HG03066 (cell line): ENCODE measurements around the gene FGF8.

Experiments used
- ATAC-seq: cut with Tn5 transposase; IDR thresholded peaks from one replicate; pipeline ENCODE4 v1.9.1; 2021; ENCODE audit warnings: low read depth; ENCODE audit not compliant: unreplicated experiment

The FGF8 gene

GRCh38 chr10:101782811-101783735 is 7.2 kb upstream of the FGF8 start, which contains the start of gene NPM3:
TSS of gene NPM3 (minus strand) at chr10:101783446. CDS start at chr10:101783390, 56 bp downstream.
- peak; percentile 69 for ATAC-seq

DNA sequence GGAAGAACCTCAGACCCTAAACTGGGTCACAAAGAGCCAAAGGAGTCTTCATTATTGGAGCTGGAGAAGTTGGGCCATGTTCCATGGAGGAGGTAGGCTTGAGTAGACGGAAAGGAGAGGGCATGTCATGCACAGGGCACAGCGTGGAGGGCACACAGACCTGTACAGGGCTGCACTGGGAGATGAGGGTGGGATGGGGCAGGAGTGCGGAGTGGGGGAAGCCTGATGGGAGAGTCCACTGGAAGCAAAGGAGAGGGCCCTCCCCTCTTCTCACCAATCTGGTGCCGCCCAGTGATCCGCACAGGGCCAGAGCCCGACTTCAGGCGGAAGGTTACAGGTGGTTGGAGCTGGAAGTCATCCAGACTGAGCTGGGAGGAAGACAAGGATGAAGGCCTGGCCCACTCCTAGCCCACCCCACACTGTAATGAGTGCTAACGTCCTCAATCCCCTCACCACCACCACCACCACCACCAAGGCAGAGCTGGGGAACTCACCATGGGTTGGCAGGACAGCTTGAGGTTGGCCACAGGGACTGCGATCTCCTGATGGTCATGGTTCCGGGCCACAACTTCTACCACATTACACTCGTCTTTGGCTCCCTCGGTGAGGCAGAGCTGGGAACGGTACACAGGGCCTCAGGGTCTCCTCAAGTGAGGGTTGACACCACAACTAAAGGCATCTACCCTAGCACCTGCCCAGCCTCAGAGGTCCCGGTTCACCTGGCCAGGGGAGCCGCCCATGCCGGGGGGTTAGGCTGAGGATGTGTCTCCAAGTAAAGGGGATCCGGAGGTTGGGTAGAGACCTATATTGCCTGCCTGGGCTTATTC is 6.3 kb upstream of the FGF8 start:
- no peak for ATAC-seq

DNA sequence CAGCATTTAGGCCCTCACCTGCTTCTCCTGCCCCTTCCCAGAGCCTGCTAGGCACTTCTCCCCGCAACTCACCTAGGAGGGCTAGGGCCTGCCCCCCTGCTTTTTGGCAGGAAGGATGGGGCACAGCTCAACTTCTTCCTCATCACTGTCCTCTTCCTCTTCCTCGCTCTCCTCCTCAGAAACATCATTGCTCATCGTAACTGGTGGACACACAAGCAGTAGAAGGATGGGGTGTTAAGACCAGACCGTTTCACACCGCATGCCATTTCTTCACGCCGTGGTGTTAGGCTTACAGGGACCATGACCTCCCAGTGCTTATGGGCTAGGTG is 5.7 kb upstream of the FGF8 start:
- no peak for ATAC-seq

DNA sequence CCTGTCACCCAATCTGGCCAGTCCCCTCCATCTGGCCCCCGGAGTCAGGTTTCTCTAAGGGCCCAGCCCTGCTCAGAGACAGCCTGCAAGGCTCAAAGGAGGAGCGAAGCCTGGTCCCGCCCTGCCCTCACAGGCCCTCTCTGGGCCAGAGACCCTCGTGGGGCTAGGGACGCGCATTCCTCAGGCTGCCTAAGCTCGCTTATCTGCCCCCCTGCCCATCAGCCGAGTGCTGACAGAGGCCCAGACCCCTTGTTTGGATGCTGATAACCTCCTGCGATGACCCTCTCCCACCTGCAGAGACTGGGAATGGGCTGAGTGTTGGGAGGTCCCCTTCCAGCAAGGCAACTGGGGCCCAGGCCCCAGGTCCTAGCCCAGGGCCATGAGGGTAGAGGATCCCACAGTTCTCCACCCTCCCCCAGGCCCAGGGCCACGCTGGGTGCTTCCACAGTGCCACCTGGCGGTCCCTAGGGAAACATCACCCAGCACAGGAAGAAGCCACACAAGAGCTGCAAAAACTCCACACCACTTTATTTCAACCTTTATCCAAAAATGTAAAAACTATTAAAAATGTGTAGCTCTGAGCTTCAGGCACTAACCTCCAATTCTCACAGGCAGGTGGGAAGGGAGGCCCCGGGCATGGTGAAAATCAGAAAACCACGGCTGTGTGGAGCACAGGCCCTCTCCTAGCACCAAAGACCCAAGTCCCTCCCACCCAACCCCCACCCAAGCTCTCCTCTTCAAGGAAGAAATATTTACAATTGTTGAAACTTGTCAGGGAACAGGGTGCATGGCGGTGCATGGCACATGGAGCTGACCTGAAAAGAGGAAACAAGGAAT is 5.1 kb upstream of the FGF8 start:
- no peak for ATAC-seq

GRCh38 chr10:101780187-101780817 is 4.4 kb upstream of the FGF8 start:
- ATAC-seq, result no peak

DNA sequence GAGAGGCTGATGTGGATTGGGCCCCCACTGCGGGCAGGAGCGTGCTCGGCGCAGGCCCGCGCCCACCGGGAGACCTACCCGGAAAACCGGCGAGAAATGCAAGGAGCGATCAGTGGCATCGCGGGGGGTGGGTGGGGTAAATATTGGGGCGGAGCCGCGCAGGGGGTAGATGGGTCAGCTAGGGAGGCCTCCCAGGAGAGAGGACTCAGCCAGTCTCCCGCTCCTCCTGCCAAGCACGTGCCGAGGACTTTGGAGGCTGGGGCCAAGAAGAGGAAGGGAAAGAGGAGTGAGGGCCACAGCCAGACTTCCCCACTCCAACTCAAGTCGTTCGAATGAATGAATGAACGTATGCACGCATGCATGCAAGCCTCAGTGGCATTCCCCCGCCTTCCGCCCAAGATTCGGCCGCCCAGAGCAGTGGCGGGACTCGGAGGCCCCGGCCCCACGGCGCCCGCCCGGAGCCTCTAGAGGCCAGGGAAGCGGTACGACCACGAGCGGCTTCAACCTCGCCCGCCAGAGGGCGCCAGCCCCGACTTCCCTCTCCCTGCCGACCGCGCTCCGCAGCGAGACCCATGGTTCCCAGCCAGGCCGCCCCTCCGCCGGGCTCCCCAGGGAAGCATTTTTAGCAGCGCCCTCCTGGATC is 3.8 kb upstream of the FGF8 start:
- no peak for ATAC-seq

- ATAC-seq, result no peak
Observed at GRCh38 chr10:101778781-101779543, 3.0 kb upstream of the FGF8 start.

- no peak for ATAC-seq
Observed at GRCh38 chr10:101778151-101778780, 2.4 kb upstream of the FGF8 start.

DNA sequence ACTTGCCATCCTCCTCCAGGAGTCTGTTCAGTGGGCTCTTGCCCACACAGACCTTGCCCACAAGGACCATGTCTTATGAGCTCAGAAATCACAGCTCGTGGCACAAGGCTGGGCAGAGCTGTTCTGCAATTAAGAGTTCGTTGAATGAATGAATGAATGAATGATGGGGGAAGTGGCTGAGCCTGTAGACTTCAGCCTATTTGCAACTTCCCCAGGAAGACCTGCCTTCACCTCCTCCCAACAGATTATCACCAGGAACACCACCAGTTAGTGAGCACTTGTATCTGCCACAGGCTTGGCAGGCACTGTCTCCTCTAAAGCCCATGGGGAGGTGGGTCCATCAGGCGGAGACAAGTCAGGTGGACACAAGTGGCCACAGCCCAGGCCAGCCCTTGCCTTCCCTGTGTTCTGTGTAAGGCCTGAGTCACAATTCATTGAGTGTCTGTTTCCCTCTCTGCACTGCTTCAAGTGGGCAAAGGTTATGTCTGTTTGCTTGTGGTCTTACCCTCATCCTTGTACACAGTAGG is 1.8 kb upstream of the FGF8 start:
- ATAC-seq, result no peak

- ATAC-seq, result no peak
Observed at GRCh38 chr10:101776161-101776817, 375 bp upstream of the FGF8 start.

- ATAC-seq, result no peak
Observed at GRCh38 chr10:101774589-101775272, 1.2 kb downstream of the FGF8 start.

GRCh38 chr10:101773923-101774588 is 1.9 kb downstream of the FGF8 start:
- ATAC-seq, result no peak

GRCh38 chr10:101772895-101773761 is 2.8 kb downstream of the FGF8 start:
- ATAC-seq, result no peak

DNA sequence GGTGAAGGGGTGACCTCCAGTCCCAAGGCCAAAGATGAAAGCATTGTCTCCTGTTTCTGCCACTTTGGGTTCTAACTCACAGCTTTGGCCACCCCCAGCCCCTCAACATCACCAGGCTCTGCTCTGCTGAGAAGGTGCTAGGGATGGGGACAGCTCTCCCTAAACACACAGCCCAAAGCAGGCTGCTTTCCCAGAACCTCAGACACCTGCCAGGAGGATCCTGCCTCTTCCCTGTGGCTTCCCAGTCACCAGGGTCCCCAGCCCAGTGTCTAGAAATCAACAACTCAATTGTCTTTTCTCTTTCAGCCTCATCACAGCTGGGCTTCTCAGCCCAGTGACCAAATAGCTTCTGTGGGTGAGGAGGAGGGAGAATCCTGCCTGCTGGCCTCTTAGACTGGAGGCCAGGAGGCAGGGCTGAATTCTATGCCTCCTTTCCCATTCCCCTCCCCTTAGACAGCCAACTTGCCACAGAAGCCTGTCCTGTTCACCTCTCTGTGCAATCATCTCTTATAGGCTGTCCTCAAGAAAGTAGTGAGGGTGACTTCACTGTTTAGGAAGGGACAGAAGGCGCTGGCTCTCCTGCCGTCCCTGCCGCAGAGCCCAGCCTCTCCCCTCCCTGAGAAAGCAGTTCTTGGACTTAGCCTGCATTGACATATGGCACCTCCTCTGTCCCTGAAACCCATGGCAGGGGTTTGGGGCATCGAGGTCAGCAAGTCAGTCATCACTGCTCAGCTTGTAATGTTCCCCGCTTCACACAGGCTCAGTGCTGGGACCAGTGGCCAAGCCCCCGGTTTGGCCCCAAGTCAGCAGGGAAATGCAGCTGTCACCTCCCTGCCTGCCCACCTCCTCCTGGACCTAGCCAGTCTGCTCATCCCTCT is 3.7 kb downstream of the FGF8 start:
- ATAC-seq, result no peak

- ATAC-seq, result no peak
Observed at GRCh38 chr10:101771380-101771779, 4.5 kb downstream of the FGF8 start.
